Measurements from ENCODE around the gene NF2.

- TF ChIP-seq MYBL2 (CRISPR knock-in tag; IDR thresholded peaks at IDR 0.05) (no peak), USF2 (CRISPR knock-in tag; IDR thresholded peaks at IDR 0.05) (no peak), CTCF (IDR thresholded peaks at IDR 0.05) (no peak), MAX (CRISPR knock-in tag; IDR thresholded peaks at IDR 0.05) (no peak), NFE2L1 (CRISPR knock-in tag; IDR thresholded peaks at IDR 0.05) (no peak), TCF7 (CRISPR knock-in tag; IDR thresholded peaks at IDR 0.05; ENCODE audit: low read depth) (no peak), SP1 (CRISPR knock-in tag; conservative IDR thresholded peaks at IDR 0.05) (no peak), SOX15 (CRISPR knock-in tag; IDR thresholded peaks at IDR 0.05) (no peak), ZNF121 (CRISPR knock-in tag; IDR thresholded peaks at IDR 0.05) (no peak), TEAD4 (CRISPR knock-in tag; IDR thresholded peaks at IDR 0.05) (no peak), GRHL2 (CRISPR knock-in tag; IDR thresholded peaks at IDR 0.05; ENCODE audit: insufficient replicate concordance, severe bottlenecking) (no peak), ZNF512 (CRISPR knock-in tag; IDR thresholded peaks at IDR 0.05; ENCODE audit: borderline replicate concordance) (no peak), CREM (CRISPR knock-in tag; IDR thresholded peaks at IDR 0.05) (no peak)
Observed at GRCh38 chr22:29673361-29674066, 70.1 kb downstream of the NF2 start.

Data from WTC11 (cell line).